Right ventricle myocardium superior (tissue), 1 donor: ENCODE results near the gene SEC24C. TPM values are rescaled to one million over a fixed set of nuclear protein-coding genes. Genes with fewer than 3 reads are reported as not detected.
A peak's percentile ranks its signal among the peaks of the same experiment; 100 is the strongest.

ENCODE experiments used
- ATAC-seq: fragments of 200-7000 bp; cut with Tn5 transposase; one replicate; pipeline ENCODE4 v1.9.1; 2020; ENCODE audit warnings: mild to moderate bottlenecking; ENCODE audit not compliant: poor library complexity
- DNase-seq: peaks from one replicate; pipeline ENCODE4 v3.0.0-alpha.2; 2020
- intact Hi-C: fragments of 100-400 bp; cut with DNase I; formaldehyde crosslinking; loops from one replicate; pipeline ENCODE4 v1.11.2; 2022
- total RNA-seq: library from RNA; stranded (reverse); fragmentation: NEBNext Ultra II Directional; extraction: Animal tissue kit (Norgen Biotek cat#: 25700); gene quantifications from one replicate; pipeline ENCODE4 v1.2.1, GENCODE V29; 2021
- donor health status: DM: no; HTN: yes; CAD: no; lungs with severe emphysema.

The SEC24C gene
- total RNA-seq, 1 donor from 2014 or later = 42.3 TPM

GRCh38 chr10:73801253-73801590, 57.0 kb downstream of the SEC24C start:
- no peak for DNase-seq
- ATAC-seq = no peak

DNA sequence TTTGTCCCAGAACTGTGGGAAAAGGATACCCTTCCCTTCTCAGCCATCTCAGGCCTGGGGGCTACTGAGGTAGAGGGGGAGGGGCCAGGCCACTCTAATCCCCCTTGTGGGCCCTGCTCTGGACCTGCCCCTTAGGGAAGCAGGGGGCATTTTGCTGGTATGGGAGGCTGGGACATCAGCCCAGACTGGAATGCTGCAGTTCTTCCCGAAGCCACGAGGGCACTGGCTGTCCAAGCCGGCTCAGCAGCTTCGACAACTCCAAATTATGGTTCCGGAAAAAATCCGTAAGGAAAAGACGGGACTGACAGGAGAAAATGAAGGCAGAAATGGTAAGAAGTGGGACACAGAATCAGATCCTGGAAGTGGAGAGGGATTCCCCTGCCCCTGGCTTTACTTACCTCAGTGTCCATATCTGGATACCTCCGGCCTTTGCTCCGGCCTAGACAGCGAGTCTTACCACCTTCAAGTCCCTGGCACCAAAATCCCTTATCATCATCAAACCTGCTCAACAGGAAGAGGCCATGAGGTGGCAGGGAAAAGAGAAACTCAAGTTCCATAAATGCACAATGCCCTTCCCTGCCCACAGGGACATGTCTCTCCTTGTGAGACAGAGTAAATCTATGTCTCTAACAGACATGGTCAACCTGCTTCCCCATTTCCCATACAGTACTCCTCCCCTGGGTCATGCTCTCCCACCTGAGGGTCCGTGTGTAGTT, 58.3 kb downstream of the SEC24C start:
- intact Hi-C loops = no loop called here
- DNase-seq = peak; percentile 15
- no peak for ATAC-seq

More at GRCh38 chr10:73801253-73801590, 57.0 kb downstream of the SEC24C start:
- intact Hi-C loops = no loop called here

GRCh38 chr10:73803680-73804286, 59.6 kb downstream of the SEC24C start:
- no peak for ATAC-seq
- intact Hi-C loops = no loop called here
- peak; percentile 1 for DNase-seq

GRCh38 chr10:73806176-73806950, 62.2 kb downstream of the SEC24C start:
- intact Hi-C loops = no loop called here
- DNase-seq (peak; percentile 19), ATAC-seq (no peak)

DNA sequence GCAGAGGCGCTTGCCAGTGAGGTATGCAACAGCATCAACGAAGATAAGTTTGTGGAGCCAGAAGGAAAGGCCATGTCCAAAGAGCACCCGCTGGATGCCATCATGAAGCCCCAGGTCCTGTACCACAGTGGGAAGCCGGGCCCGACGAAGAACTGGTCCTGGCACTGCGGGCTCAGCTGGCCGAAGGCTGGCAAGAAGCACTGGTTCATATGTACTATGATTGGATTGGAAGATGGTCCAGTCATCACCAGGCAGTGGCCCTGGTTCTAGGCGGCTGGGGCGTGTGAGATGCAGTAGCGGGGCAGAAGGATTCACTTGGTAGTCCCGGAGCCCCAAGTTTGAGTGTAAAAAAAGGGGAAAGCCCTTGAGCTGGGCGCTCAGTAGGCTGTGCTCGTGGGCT, 63.3 kb downstream of the SEC24C start:
- ATAC-seq (no peak), DNase-seq (peak; percentile 42)
- intact Hi-C loops = no loop called here

- intact Hi-C loops = no loop called here
- ATAC-seq (no peak), DNase-seq (peak; percentile 28)
Observed at GRCh38 chr10:73808021-73808815, 64.0 kb downstream of the SEC24C start.

GRCh38 chr10:73809061-73809818, 65.1 kb downstream of the SEC24C start:
- no peak for ATAC-seq
- intact Hi-C loops = no loop called here
- DNase-seq = peak; percentile 5

DNA sequence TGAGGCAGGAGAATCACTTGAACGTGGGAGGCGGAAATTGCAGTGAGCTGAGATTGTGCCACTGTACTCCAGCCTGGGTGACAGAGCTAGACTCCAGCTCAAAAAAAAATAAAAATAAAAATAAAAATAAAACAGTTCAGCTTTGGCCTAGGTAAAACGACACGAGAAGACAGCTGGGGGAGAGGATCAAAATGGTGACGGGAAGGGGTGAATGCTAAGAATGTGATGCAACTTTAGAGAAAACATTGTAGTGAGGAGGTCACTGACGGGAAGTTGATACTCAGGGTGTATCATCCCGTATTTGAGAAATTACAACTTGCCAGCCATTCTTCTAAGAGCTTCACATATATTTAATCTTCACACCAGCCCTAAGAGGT, 66.2 kb downstream of the SEC24C start:
- ATAC-seq = no peak
- intact Hi-C loops = no loop called here
- DNase-seq = no peak

DNA sequence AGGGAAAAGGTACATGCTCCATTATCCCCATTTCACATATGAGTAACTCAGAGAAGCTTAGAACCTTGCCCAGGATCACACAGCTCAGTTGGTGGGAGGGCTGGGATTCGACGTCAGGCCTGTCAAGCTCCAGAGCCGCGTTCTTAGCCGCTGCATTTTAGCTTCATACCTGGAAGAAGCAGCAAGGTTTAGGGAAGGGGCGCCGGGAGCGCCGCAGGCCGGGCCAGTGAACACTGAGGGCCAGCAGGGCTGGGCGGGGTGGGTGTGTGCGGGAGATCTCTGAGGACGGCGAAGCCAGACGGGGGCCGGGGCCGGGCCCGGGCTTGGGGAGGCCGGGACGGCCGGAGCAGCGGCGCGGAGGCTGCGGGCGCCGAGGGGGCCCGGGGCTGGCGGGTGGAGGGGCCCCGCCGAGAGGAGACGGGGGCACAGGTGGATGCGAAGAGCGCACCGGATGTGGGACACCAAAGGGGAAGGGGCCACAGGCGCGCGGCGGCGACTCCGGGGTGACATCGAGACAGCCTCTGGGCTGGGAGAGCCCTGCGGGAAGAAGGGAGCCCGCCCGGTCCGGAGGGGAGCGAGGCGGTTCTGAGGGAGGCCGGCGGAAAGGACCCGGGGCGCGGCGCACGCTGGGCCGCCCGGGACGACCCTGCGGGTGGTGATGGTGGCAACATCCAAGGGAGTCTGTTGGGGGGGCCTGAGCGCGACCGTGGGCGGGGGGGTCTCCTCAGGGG, 66.7 kb downstream of the SEC24C start:
- ATAC-seq (peak; percentile 40), DNase-seq (peak; percentile 59)
- intact Hi-C loops = no loop called here

GRCh38 chr10:73812657-73813056, 68.5 kb downstream of the SEC24C start:
- intact Hi-C loops = no loop called here
- ATAC-seq (no peak), DNase-seq (no peak)

DNA sequence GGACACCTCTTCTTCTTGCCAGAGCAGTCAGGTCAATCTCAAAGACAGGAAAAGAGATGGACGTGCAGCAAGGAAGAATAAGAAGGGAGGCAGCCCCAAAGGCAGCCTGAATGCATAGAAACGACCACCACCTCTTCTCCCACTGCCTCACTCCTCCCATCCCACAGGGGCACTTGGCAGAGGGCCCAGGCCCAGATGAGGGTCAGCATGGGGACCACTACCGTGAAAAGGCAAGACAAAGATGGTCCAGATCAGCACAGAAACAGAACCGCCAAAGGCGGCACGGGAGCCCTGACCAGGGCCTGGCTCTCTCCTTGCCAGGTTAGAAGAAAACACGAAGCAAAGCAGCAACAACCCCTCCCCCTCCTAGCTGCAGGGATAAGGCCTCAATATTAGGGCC, 69.2 kb downstream of the SEC24C start:
- ATAC-seq = no peak
- no peak for DNase-seq
- intact Hi-C loops = no loop called here

DNA sequence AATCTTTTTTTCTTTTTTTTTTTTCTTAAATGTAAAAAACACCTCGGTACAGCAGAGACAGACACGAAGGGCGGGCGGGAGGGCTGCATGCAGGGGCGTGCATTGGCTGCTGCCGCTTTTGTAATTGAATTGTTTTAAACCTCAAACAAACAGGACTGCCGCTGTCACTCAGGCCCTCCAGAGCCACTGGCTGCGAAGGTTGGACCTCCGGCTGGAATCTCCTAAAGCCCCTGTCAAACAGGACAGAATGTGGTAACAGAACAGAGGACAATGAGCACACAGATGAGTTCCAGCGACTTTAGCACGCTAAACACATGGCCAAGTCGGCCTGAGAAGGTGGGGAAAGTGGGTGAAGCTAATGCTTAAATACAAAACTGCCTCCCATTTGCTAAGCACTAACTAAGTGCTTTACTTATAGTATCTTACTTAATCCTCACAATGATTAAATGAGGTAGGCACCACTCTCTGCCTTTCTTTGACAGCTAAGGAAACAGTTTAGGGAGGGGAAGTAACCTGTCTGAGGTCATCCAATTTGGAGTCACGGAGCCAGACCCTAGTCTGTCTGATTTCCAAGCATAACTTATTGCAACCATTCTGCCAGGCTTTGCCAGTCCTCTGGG, 70.2 kb downstream of the SEC24C start:
- no peak for ATAC-seq
- intact Hi-C loops = no loop called here
- no peak for DNase-seq

- intact Hi-C loops = no loop called here
- no peak for DNase-seq
- no peak for ATAC-seq
Observed at GRCh38 chr10:73814896-73815718, 70.9 kb downstream of the SEC24C start.

DNA sequence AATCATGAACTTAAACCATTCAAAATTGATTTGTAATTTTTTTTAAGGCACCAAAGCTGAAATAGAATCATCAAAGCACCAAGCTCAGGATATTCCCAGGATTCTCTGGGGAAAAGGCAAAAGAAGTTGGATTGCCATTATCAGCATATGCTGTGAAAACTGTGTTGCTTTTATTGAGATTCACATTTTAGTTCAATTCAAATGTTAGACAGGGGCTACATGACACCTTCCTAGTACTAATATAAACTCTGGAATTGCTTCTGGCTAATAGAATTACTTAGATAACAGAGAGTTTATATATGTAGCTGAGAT, 71.5 kb downstream of the SEC24C start:
- intact Hi-C loops = no loop called here
- DNase-seq (no peak), ATAC-seq (no peak)

GRCh38 chr10:73816917-73817729, 73.0 kb downstream of the SEC24C start:
- intact Hi-C loops = no loop called here
- no peak for ATAC-seq
- no peak for DNase-seq

- no peak for DNase-seq
- intact Hi-C loops = no loop called here
- ATAC-seq = no peak
Observed at GRCh38 chr10:73817826-73818225, 73.7 kb downstream of the SEC24C start.
